HFFc6 (cell line): ENCODE data around the gene MPIG6B. TPM values are rescaled to one million over a fixed set of nuclear protein-coding genes. Genes with fewer than 3 reads are reported as not detected.

ENCODE experiments used
- DNase-seq: peaks from one replicate; pipeline ENCODE4 v3.0.0-alpha.2; 2018
- H3K27ac Mint-ChIP-seq: 2 replicates; pipeline ENCODE4 v1.8.0; 2020; ENCODE audit warnings: mild to moderate bottlenecking, mixed read lengths
- H3K27me3 Mint-ChIP-seq: 2 replicates; pipeline ENCODE4 v1.8.0; 2021; ENCODE audit warnings: mild to moderate bottlenecking, moderate library complexity, mixed read lengths; ENCODE audit not compliant: insufficient read depth
- H3K36me3 Mint-ChIP-seq: 2 replicates; pipeline ENCODE4 v1.8.0; 2021; ENCODE audit warnings: low read depth, mixed read lengths
- H3K4me1 Mint-ChIP-seq: 2 replicates; pipeline ENCODE4 v1.8.0; 2020; ENCODE audit warnings: low read depth, mixed read lengths
- H3K4me3 Mint-ChIP-seq: 2 replicates; pipeline ENCODE4 v1.8.0; 2020; ENCODE audit warnings: mild to moderate bottlenecking, moderate library complexity, mixed read lengths
- H3K9me3 Mint-ChIP-seq: 2 replicates; pipeline ENCODE4 v1.8.0; 2020; ENCODE audit warnings: mild to moderate bottlenecking, mixed read lengths
- total RNA-seq, 6 experiments: library from RNA; stranded (reverse); fragmentation: NEBNext Ultra II Directional; extraction: Animal tissue kit (Norgen Biotek cat#: 25700); gene quantifications; 2 replicates in 1 of 6; 3 replicates in 5 of 6; pipeline ENCODE4 v1.2.3, GENCODE V29; 2021
- TF ChIP-seq, protein P1 (sequence below): fragments of 200-600 bp; sonication (generic); IDR thresholded peaks from 2 replicates; pipeline ENCODE4 v1.5.0; 2021; ENCODE audit warnings: antibody characterized with exemption, mild to moderate bottlenecking

MPIG6B gene
- total RNA-seq, 6 experiments from 2014 or later, result not detected

- peaks cover 46% of the 10 kb centered on the region for H3K36me3 Mint-ChIP-seq
Observed at GRCh38 chr6:31733734-31734133, 10.6 kb downstream of the MPIG6B start.

DNA sequence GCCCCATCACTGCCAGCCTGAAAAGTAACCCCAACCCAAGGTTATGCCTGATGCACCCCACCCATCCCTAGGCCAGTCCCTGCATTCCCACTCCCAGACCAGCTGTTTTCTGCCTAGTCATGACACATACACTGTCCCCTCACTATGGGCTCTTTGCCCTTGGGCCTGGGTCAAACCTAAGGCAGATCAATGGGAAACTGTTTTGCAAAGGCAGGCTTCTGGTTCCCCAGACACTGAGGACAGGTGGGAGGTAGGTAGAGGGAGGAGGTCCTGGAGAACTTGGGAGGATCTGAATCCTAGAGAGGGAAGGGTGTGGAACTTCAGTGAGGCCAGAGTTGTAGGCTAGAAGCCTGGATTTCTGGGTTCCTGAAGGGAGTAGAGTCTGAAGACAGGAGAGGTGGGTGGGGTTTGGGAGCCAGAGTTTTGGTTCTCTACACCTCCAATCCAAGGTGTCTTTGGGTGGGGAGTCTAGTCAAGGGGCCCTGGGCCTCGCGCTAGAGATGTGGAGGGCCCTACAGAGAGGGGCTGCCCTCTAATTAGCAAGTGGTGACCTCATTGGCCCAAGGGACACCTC is 11.2 kb downstream of the MPIG6B start:
- Mint-ChIP-seq H3K36me3 (peaks cover 46% of the 10 kb centered on the region), H3K27ac (peak overlapping the region; percentile 92), H3K9me3 (no peaks in the 10 kb centered on the region), H3K27me3 (peaks cover 2% of the 10 kb centered on the region), H3K4me3 (peak overlapping the region; percentile 98), H3K4me1 (peaks cover 71% of the 10 kb centered on the region)
- DNase-seq, result no peak
- TF ChIP-seq, protein P1, sequence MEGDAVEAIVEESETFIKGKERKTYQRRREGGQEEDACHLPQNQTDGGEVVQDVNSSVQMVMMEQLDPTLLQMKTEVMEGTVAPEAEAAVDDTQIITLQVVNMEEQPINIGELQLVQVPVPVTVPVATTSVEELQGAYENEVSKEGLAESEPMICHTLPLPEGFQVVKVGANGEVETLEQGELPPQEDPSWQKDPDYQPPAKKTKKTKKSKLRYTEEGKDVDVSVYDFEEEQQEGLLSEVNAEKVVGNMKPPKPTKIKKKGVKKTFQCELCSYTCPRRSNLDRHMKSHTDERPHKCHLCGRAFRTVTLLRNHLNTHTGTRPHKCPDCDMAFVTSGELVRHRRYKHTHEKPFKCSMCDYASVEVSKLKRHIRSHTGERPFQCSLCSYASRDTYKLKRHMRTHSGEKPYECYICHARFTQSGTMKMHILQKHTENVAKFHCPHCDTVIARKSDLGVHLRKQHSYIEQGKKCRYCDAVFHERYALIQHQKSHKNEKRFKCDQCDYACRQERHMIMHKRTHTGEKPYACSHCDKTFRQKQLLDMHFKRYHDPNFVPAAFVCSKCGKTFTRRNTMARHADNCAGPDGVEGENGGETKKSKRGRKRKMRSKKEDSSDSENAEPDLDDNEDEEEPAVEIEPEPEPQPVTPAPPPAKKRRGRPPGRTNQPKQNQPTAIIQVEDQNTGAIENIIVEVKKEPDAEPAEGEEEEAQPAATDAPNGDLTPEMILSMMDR, result no peak

More at GRCh38 chr6:31733734-31734133, 10.6 kb downstream of the MPIG6B start:
- TF ChIP-seq, protein P1, result no peak
- DNase-seq, result no peak
- Mint-ChIP-seq H3K9me3 (no peaks in the 10 kb centered on the region), H3K27ac (peak overlapping the region; percentile 92), H3K4me3 (peak overlapping the region; percentile 98), H3K4me1 (peaks cover 70% of the 10 kb centered on the region), H3K27me3 (peaks cover 2% of the 10 kb centered on the region)

DNA sequence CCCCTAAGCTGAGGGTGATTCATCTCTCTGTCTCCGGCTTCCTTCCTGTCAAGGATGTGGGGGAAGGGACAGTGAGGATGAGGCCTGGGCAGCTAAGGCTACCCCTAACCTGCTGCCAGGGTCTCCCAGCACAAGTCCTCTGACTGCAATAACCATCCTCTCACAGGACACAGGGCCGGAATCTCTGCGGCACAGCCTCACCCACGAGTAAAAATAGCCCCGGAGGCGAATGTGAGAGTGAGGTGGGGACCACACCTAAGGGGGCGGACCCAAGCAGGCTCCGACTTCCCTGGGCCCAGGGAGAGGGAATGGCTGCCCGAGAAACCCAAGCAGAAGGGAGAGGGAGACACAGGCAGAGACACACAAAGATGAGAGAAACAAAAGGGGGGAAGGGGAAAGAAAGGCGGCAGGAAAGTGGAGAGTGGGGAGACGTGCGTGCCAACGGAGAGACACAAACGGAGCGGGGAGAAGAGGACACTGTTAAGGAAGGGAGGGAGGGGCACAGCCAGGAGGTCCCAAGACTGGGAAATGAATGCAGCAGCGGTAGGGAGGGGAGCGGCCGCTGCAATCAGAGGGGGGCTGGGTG is 11.7 kb downstream of the MPIG6B start:
- no peaks in the 10 kb centered on the region for H3K9me3 Mint-ChIP-seq
- TF ChIP-seq, protein P1, result no peak
- peaks cover 46% of the 10 kb centered on the region for H3K36me3 Mint-ChIP-seq
- H3K27me3 Mint-ChIP-seq, result peaks cover 2% of the 10 kb centered on the region
- H3K4me1 Mint-ChIP-seq, result peaks cover 75% of the 10 kb centered on the region
- peak overlapping the region; percentile 92 for H3K27ac Mint-ChIP-seq
- H3K4me3 Mint-ChIP-seq, result peak overlapping the region; percentile 98
- peak; percentile 60 for DNase-seq

- Mint-ChIP-seq H3K4me1 (peaks cover 74% of the 10 kb centered on the region), H3K4me3 (peak within 1 kb of the TSS; percentile 98), H3K27me3 (no peaks in the 10 kb centered on the region; the same call in none of the 2 replicates), H3K27ac (peak within 1 kb of the TSS; percentile 92), H3K36me3 (peaks cover 39% of the 10 kb centered on the region), H3K9me3 (no peaks in the 10 kb centered on the region)
- DNase-seq, result peak; percentile 79
- TF ChIP-seq, protein P1, result no peak
Observed at GRCh38 chr6:31736021-31736767, 13.0 kb downstream of the MPIG6B start, which contains the start of gene CLIC1. TSS of gene CLIC1 (minus strand) at chr6:31736530. CDS start at chr6:31736300, 230 bp downstream.

DNA sequence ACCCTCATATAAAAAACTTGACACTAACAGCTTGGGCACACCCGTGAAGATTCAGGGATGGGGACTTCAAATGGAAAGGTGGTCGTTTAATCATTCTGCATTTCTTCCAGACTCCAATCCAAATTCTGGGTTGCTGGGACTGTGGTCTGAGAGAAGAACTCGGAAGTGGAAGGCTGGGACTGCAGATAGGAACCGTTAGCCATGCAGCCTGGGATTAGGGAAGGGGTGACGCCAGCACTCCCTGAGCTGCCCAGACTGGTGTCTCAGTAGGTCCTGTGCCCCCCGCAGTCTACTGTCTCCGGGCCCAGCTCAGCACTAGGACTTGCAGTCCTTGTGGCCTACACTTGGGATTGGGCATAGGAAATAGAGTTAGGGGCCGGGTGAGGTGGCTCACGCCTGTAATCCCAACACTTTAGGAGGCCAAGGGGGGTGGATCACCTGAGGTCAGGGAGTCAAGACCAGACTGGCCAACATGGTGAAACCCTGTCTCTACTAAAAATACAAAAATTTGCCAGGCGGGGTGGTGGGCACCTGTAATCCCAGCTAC is 13.7 kb downstream of the MPIG6B start:
- Mint-ChIP-seq H3K4me1 (peaks cover 68% of the 10 kb centered on the region), H3K4me3 (peak overlapping the region; percentile 98), H3K36me3 (peaks cover 41% of the 10 kb centered on the region), H3K27ac (peak overlapping the region; percentile 92), H3K9me3 (no peaks in the 10 kb centered on the region), H3K27me3 (no peaks in the 10 kb centered on the region; the same call in none of the 2 replicates)
- no peak for DNase-seq
- TF ChIP-seq, protein P1, result no peak
